Activated T-helper 1 cell treated with anti-CD3 and anti-CD28 coated beads, Interleukin-12 subunit alpha, Interleukin-12 subunit beta, Interleukin-2, Interleukin-4 antibody, amounts not matched to agents 30 ng/mL and 10 ng/mL and 1 ng/mL, durations not matched to agents 14 hours and 24 hours and 36 hours (primary cell): ENCODE measurements around the gene PARM1. TPM values are rescaled to one million over a fixed set of nuclear protein-coding genes. Genes with fewer than 3 reads are reported as not detected.

Experiments
- DNase-seq: peaks from one replicate; pipeline ENCODE4 v3.0.0; 2021; ENCODE audit warnings: low spot score
- H3K27ac Mint-ChIP-seq: one replicate; pipeline ENCODE4 v1.8.0; 2021; ENCODE audit warnings: mild to moderate bottlenecking, mixed read lengths
- H3K27me3 Mint-ChIP-seq: one replicate; pipeline ENCODE4 v1.8.0; 2022; ENCODE audit warnings: mild to moderate bottlenecking, moderate library complexity, mixed read lengths; ENCODE audit not compliant: insufficient read depth
- H3K36me3 Mint-ChIP-seq: one replicate; pipeline ENCODE4 v1.8.0; 2021; ENCODE audit warnings: low read depth, mixed read lengths
- H3K4me1 Mint-ChIP-seq: one replicate; pipeline ENCODE4 v1.8.0; 2021; ENCODE audit warnings: low read depth, mixed read lengths
- H3K4me3 Mint-ChIP-seq: one replicate; pipeline ENCODE4 v1.8.0; 2021; ENCODE audit warnings: mild to moderate bottlenecking, moderate library complexity, mixed read lengths
- H3K9me3 Mint-ChIP-seq: one replicate; pipeline ENCODE4 v1.8.0; 2021; ENCODE audit warnings: mixed read lengths
- intact Hi-C: fragments of 100-400 bp; cut with micrococcal nuclease; formaldehyde crosslinking; loops from one replicate; pipeline ENCODE4 v1.15.1; 2024
- total RNA-seq: library from RNA; stranded (reverse); gene quantifications from 2 replicates; pipeline ENCODE4 v1.2.3, GENCODE V29; 2022

PARM1 gene
- total RNA-seq, 1 donor from 2014 or later, result not detected

- H3K4me1 Mint-ChIP-seq, result no peaks in the 10 kb centered on the region
- H3K9me3 Mint-ChIP-seq, result no peaks in the 10 kb centered on the region
- H3K27me3 Mint-ChIP-seq, result no peaks in the 10 kb centered on the region
- H3K4me3 Mint-ChIP-seq, result no peak overlapping the region
- intact Hi-C loops, result no loop called here
- no peak for DNase-seq
- no peak overlapping the region for H3K27ac Mint-ChIP-seq
- no peaks in the 10 kb centered on the region for H3K36me3 Mint-ChIP-seq
These were observed 98.9 kb downstream of the PARM1 start for GRCh38 chr4:75031775-75032174.

- H3K9me3 Mint-ChIP-seq, result peaks cover 3% of the 10 kb centered on the region
- no peak for DNase-seq
- intact Hi-C loops, result no loop called here
- no peak overlapping the region for H3K4me3 Mint-ChIP-seq
- H3K4me1 Mint-ChIP-seq, result no peaks in the 10 kb centered on the region
- no peaks in the 10 kb centered on the region for H3K36me3 Mint-ChIP-seq
- no peaks in the 10 kb centered on the region for H3K27me3 Mint-ChIP-seq
- no peak overlapping the region for H3K27ac Mint-ChIP-seq
These were observed 101.6 kb downstream of the PARM1 start for GRCh38 chr4:75034523-75034922.

GRCh38 chr4:75035321-75035720 lies 102.4 kb downstream of the PARM1 start:
- no peak overlapping the region for H3K27ac Mint-ChIP-seq
- H3K36me3 Mint-ChIP-seq, result no peaks in the 10 kb centered on the region
- intact Hi-C loops, result no loop called here
- no peak overlapping the region for H3K4me3 Mint-ChIP-seq
- peaks cover 3% of the 10 kb centered on the region for H3K9me3 Mint-ChIP-seq
- no peaks in the 10 kb centered on the region for H3K4me1 Mint-ChIP-seq
- no peak for DNase-seq
- no peaks in the 10 kb centered on the region for H3K27me3 Mint-ChIP-seq

- intact Hi-C loops, result no loop called here
- H3K4me1 Mint-ChIP-seq, result no peaks in the 10 kb centered on the region
- H3K9me3 Mint-ChIP-seq, result peaks cover 3% of the 10 kb centered on the region
- no peak overlapping the region for H3K4me3 Mint-ChIP-seq
- H3K27me3 Mint-ChIP-seq, result no peaks in the 10 kb centered on the region
- no peak overlapping the region for H3K27ac Mint-ChIP-seq
- no peaks in the 10 kb centered on the region for H3K36me3 Mint-ChIP-seq
- DNase-seq, result no peak
These were observed 103.3 kb downstream of the PARM1 start for GRCh38 chr4:75036046-75036830.

GRCh38 chr4:75037252-75037651 lies 104.3 kb downstream of the PARM1 start:
- Mint-ChIP-seq H3K9me3 (peaks cover 3% of the 10 kb centered on the region), H3K27me3 (no peaks in the 10 kb centered on the region), H3K4me3 (no peak overlapping the region), H3K4me1 (no peaks in the 10 kb centered on the region), H3K27ac (no peak overlapping the region), H3K36me3 (no peaks in the 10 kb centered on the region)
- DNase-seq, result no peak
- intact Hi-C loops, result no loop called here

- Mint-ChIP-seq H3K4me3 (no peak overlapping the region), H3K36me3 (no peaks in the 10 kb centered on the region), H3K27ac (no peak overlapping the region), H3K9me3 (peaks cover 3% of the 10 kb centered on the region), H3K27me3 (no peaks in the 10 kb centered on the region), H3K4me1 (no peaks in the 10 kb centered on the region)
- no peak for DNase-seq
- intact Hi-C loops, result no loop called here
These were observed 105.5 kb downstream of the PARM1 start for GRCh38 chr4:75038376-75038775.

- Mint-ChIP-seq H3K4me1 (no peaks in the 10 kb centered on the region), H3K27me3 (no peaks in the 10 kb centered on the region), H3K36me3 (no peaks in the 10 kb centered on the region), H3K27ac (no peak overlapping the region), H3K4me3 (no peak overlapping the region), H3K9me3 (peaks cover 3% of the 10 kb centered on the region)
- intact Hi-C loops, result no loop called here
- no peak for DNase-seq
These were observed 107.8 kb downstream of the PARM1 start for GRCh38 chr4:75040703-75041102.

- no peak overlapping the region for H3K27ac Mint-ChIP-seq
- no peaks in the 10 kb centered on the region for H3K36me3 Mint-ChIP-seq
- H3K4me3 Mint-ChIP-seq, result no peak overlapping the region
- H3K4me1 Mint-ChIP-seq, result no peaks in the 10 kb centered on the region
- no peaks in the 10 kb centered on the region for H3K27me3 Mint-ChIP-seq
- no peak for DNase-seq
- peaks cover 3% of the 10 kb centered on the region for H3K9me3 Mint-ChIP-seq
- intact Hi-C loops, result no loop called here
These were observed 109.8 kb downstream of the PARM1 start for GRCh38 chr4:75042601-75043208.

- no peaks in the 10 kb centered on the region for H3K9me3 Mint-ChIP-seq
- H3K27me3 Mint-ChIP-seq, result no peaks in the 10 kb centered on the region
- no peaks in the 10 kb centered on the region for H3K4me1 Mint-ChIP-seq
- no peaks in the 10 kb centered on the region for H3K36me3 Mint-ChIP-seq
- no peak for DNase-seq
- no peak overlapping the region for H3K4me3 Mint-ChIP-seq
- H3K27ac Mint-ChIP-seq, result no peak overlapping the region
- intact Hi-C loops, result no loop called here
These were observed 113.3 kb downstream of the PARM1 start for GRCh38 chr4:75046226-75046625.

GRCh38 chr4:75046641-75047040 lies 113.7 kb downstream of the PARM1 start:
- no peaks in the 10 kb centered on the region for H3K36me3 Mint-ChIP-seq
- no peaks in the 10 kb centered on the region for H3K9me3 Mint-ChIP-seq
- DNase-seq, result no peak
- no peaks in the 10 kb centered on the region for H3K27me3 Mint-ChIP-seq
- no peaks in the 10 kb centered on the region for H3K4me1 Mint-ChIP-seq
- no peak overlapping the region for H3K27ac Mint-ChIP-seq
- intact Hi-C loops, result no loop called here
- H3K4me3 Mint-ChIP-seq, result no peak overlapping the region

- no peaks in the 10 kb centered on the region for H3K36me3 Mint-ChIP-seq
- H3K9me3 Mint-ChIP-seq, result no peaks in the 10 kb centered on the region
- DNase-seq, result no peak
- H3K4me1 Mint-ChIP-seq, result no peaks in the 10 kb centered on the region
- intact Hi-C loops, result no loop called here
- H3K4me3 Mint-ChIP-seq, result no peak overlapping the region
- no peak overlapping the region for H3K27ac Mint-ChIP-seq
- H3K27me3 Mint-ChIP-seq, result no peaks in the 10 kb centered on the region
These were observed 115.4 kb downstream of the PARM1 start for GRCh38 chr4:75048208-75048879.

- H3K36me3 Mint-ChIP-seq, result no peaks in the 10 kb centered on the region
- intact Hi-C loops, result no loop called here
- no peaks in the 10 kb centered on the region for H3K9me3 Mint-ChIP-seq
- H3K4me1 Mint-ChIP-seq, result no peaks in the 10 kb centered on the region
- no peak overlapping the region for H3K27ac Mint-ChIP-seq
- H3K27me3 Mint-ChIP-seq, result no peaks in the 10 kb centered on the region
- H3K4me3 Mint-ChIP-seq, result no peak overlapping the region
- DNase-seq, result no peak
These were observed 118.5 kb downstream of the PARM1 start for GRCh38 chr4:75051431-75051830.

- intact Hi-C loops, result no loop called here
These were observed 120.4 kb downstream of the PARM1 start for GRCh38 chr4:75053352-75053751.

More at GRCh38 chr4:75053352-75053751, 120.4 kb downstream of the PARM1 start:
- no peaks in the 10 kb centered on the region for H3K36me3 Mint-ChIP-seq
- no peak overlapping the region for H3K4me3 Mint-ChIP-seq
- no peaks in the 10 kb centered on the region for H3K9me3 Mint-ChIP-seq
- no peaks in the 10 kb centered on the region for H3K27me3 Mint-ChIP-seq
- no peaks in the 10 kb centered on the region for H3K4me1 Mint-ChIP-seq
- no peak for DNase-seq
- H3K27ac Mint-ChIP-seq, result no peak overlapping the region
